WTC11 (cell line): ENCODE results near the gene BCS1L. TPM values are rescaled to one million over a fixed set of nuclear protein-coding genes. Genes with fewer than 3 reads are reported as not detected.

ENCODE experiments used
- ATAC-seq: fragments of 200-7000 bp; cut with Tn5 transposase; 2 replicates; pipeline ENCODE4 v1.10.0; 2021; ENCODE audit warnings: mild to moderate bottlenecking, moderate library complexity
- CTCF ChIA-PET: fragments of 300-600 bp; sonication (Branson Sonifier 250); formaldehyde crosslinking; loops from one replicate; lab custom pipeline; 2021; ENCODE audit warnings: antibody characterized with exemption; lab: Charles Lee
- POLR2A ChIA-PET: fragments of 350-600 bp; sonication (Branson Sonifier 250); formaldehyde crosslinking; loops from one replicate; lab custom pipeline; 2021; ENCODE audit warnings: antibody characterized with exemption; lab: Charles Lee
- DNase-seq: peaks from one replicate; pipeline ENCODE4 v3.0.0; 2021; ENCODE audit warnings: low spot score
- H3K27ac Mint-ChIP-seq: 2 replicates; pipeline ENCODE4 v1.8.0; 2021; ENCODE audit warnings: mixed read lengths
- H3K27me3 Mint-ChIP-seq: 2 replicates; pipeline ENCODE4 v1.8.0; 2021; ENCODE audit warnings: low read depth, mild to moderate bottlenecking, moderate library complexity, mixed read lengths
- H3K36me3 Mint-ChIP-seq: 2 replicates; pipeline ENCODE4 v1.8.0; 2021; ENCODE audit warnings: mixed read lengths
- H3K4me1 Mint-ChIP-seq: 2 replicates; pipeline ENCODE4 v1.8.0; 2022; ENCODE audit warnings: mixed read lengths
- H3K4me3 Mint-ChIP-seq: 2 replicates; pipeline ENCODE4 v1.8.0; 2021; ENCODE audit warnings: mild to moderate bottlenecking, moderate library complexity, mixed read lengths
- H3K9me3 Mint-ChIP-seq: 2 replicates; pipeline ENCODE4 v1.8.0; 2021; ENCODE audit warnings: mixed read lengths
- ARID4B ChIP-seq: sonication (generic); formaldehyde crosslinking; IDR thresholded peaks from 2 replicates; pipeline ENCODE4 v1.8.0; 2023; ENCODE audit warnings: missing genetic modification reagents, mild to moderate bottlenecking, borderline replicate concordance
- ATF3 ChIP-seq: sonication (generic); formaldehyde crosslinking; conservative IDR thresholded peaks from 2 replicates; pipeline ENCODE4 v1.8.1; 2022; ENCODE audit warnings: mild to moderate bottlenecking, missing genetic modification reagents
- CTCF ChIP-seq: fragments of 200-600 bp; IDR thresholded peaks from 2 replicates; pipeline ENCODE4 v1.8.0; 2022; ENCODE audit warnings: antibody characterized with exemption
- ESRRA ChIP-seq: sonication (generic); formaldehyde crosslinking; IDR thresholded peaks from 2 replicates; pipeline ENCODE4 v1.8.1; 2022; ENCODE audit warnings: mild to moderate bottlenecking, missing genetic modification reagents, borderline replicate concordance
- FOXJ3 ChIP-seq: sonication (generic); formaldehyde crosslinking; IDR thresholded peaks from 2 replicates; pipeline ENCODE4 v1.9.0; 2021; ENCODE audit warnings: missing genetic modification reagents, mild to moderate bottlenecking, borderline replicate concordance
- MLX ChIP-seq: sonication (generic); formaldehyde crosslinking; IDR thresholded peaks from 2 replicates; pipeline ENCODE4 v1.8.1; 2023; ENCODE audit warnings: mild to moderate bottlenecking, missing genetic modification reagents, moderate library complexity
- PRDM15 ChIP-seq: sonication (generic); formaldehyde crosslinking; IDR thresholded peaks from 2 replicates; pipeline ENCODE4 v1.8.0; 2022; ENCODE audit warnings: missing genetic modification reagents
- SP1 ChIP-seq: sonication (generic); formaldehyde crosslinking; conservative IDR thresholded peaks from 2 replicates; pipeline ENCODE4 v1.8.1; 2022; ENCODE audit warnings: missing genetic modification reagents
- TEAD1 ChIP-seq: sonication (generic); formaldehyde crosslinking; IDR thresholded peaks from 2 replicates; pipeline ENCODE4 v1.8.0; 2022; ENCODE audit warnings: mild to moderate bottlenecking, missing genetic modification reagents
- ZNF532 ChIP-seq: fragments of 250-450 bp; sonication (Bioruptor Pico); IDR thresholded peaks from 2 replicates; pipeline ENCODE4 v1.9.0; 2021; ENCODE audit warnings: mild to moderate bottlenecking, borderline replicate concordance
- total RNA-seq: library from RNA; stranded (reverse); gene quantifications from 3 replicates; pipeline ENCODE4 v1.2.3, GENCODE V29; 2021

BCS1L gene
- total RNA-seq, 1 experiment from 2014 or later = 32.7 TPM

GRCh38 chr2:218679119-218679518 lies 19.6 kb downstream of the BCS1L start (continued):
- TF ChIP-seq ARID4B (CRISPR knock-in tag) = no peak
- TF ChIP-seq PRDM15 (CRISPR knock-in tag) = no peak
- no peak for TF ChIP-seq SP1 (CRISPR knock-in tag)
- TF ChIP-seq TEAD1 (CRISPR knock-in tag) = no peak
- TF ChIP-seq, all 79 proteins: peak for 0

GRCh38 chr2:218680061-218680460 lies 20.6 kb downstream of the BCS1L start:
- Mint-ChIP-seq H3K36me3 (peaks cover 13% of the 10 kb centered on the region), H3K4me1 (no peaks in the 10 kb centered on the region), H3K9me3 (no peaks in the 10 kb centered on the region), H3K27ac (no peak overlapping the region), H3K4me3 (no peak overlapping the region), H3K27me3 (no peaks in the 10 kb centered on the region)
- ATAC-seq = no peak
- CTCF ChIA-PET = no interaction called here
- no peak for DNase-seq
- POLR2A ChIA-PET = no interaction called here
- TF ChIP-seq ATF3 (CRISPR knock-in tag) = no peak
- no peak for TF ChIP-seq ZNF532 (CRISPR knock-in tag)
- no peak for TF ChIP-seq ESRRA
- no peak for TF ChIP-seq FOXJ3 (CRISPR knock-in tag)
- no peak for TF ChIP-seq MLX (CRISPR knock-in tag)
- TF ChIP-seq CTCF = no peak
